Nephron progenitor cell (in vitro differentiated cells): ENCODE results near the gene STX1B.
"Not testable (repeated sequence)": the region's sequence is repeated elsewhere in the genome, so short reads cannot be mapped to it uniquely, and the experiment has no call there.

Source experiments
- DNase-seq: peaks from one replicate; pipeline ENCODE4 v3.0.0; 2021
- H3K27ac Mint-ChIP-seq: 2 replicates; pipeline ENCODE4 v1.8.0; 2021; ENCODE audit warnings: mild to moderate bottlenecking, moderate library complexity, mixed read lengths
- H3K27me3 Mint-ChIP-seq: 2 replicates; pipeline ENCODE4 v1.8.0; 2021; ENCODE audit warnings: mild to moderate bottlenecking, low read depth, mixed read lengths; ENCODE audit not compliant: poor library complexity
- H3K36me3 Mint-ChIP-seq: 2 replicates; pipeline ENCODE4 v1.8.0; 2021; ENCODE audit warnings: low read depth, mixed read lengths
- H3K4me1 Mint-ChIP-seq: 2 replicates; pipeline ENCODE4 v1.8.0; 2021; ENCODE audit warnings: mixed read lengths
- H3K4me3 Mint-ChIP-seq: 2 replicates; pipeline ENCODE4 v1.8.0; 2021; ENCODE audit warnings: mild to moderate bottlenecking, moderate library complexity, mixed read lengths
- H3K9me3 Mint-ChIP-seq: 2 replicates; pipeline ENCODE4 v1.8.0; 2021; ENCODE audit warnings: mild to moderate bottlenecking, moderate library complexity, mixed read lengths
- TF ChIP-seq, protein P1 (sequence below): fragments of 200-600 bp; sonication (generic); IDR thresholded peaks from 2 replicates; pipeline ENCODE4 v1.5.0; 2021; ENCODE audit warnings: antibody characterized with exemption

Gene STX1B

DNA sequence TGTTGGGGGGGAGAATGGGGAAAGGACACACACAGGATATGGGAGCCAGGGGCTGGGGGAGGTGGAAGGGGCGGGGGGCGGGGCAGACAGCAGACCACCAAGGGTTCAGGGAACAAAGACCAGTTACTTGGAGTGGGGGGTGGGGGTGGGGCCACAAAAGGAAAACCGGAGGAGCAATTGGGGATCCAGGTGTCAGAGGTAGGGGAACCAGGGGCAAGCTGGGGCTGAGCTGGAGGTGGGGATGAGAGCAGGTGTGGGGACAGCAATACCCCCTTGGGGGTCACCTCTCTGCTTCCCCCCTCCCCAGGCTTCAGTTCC lies 62.9 kb downstream of the STX1B start:
- Mint-ChIP-seq H3K36me3 (peaks cover 38% of the 10 kb centered on the region), H3K27ac (peak overlapping the region; percentile 88), H3K4me3 (peak overlapping the region; percentile 95)

DNA sequence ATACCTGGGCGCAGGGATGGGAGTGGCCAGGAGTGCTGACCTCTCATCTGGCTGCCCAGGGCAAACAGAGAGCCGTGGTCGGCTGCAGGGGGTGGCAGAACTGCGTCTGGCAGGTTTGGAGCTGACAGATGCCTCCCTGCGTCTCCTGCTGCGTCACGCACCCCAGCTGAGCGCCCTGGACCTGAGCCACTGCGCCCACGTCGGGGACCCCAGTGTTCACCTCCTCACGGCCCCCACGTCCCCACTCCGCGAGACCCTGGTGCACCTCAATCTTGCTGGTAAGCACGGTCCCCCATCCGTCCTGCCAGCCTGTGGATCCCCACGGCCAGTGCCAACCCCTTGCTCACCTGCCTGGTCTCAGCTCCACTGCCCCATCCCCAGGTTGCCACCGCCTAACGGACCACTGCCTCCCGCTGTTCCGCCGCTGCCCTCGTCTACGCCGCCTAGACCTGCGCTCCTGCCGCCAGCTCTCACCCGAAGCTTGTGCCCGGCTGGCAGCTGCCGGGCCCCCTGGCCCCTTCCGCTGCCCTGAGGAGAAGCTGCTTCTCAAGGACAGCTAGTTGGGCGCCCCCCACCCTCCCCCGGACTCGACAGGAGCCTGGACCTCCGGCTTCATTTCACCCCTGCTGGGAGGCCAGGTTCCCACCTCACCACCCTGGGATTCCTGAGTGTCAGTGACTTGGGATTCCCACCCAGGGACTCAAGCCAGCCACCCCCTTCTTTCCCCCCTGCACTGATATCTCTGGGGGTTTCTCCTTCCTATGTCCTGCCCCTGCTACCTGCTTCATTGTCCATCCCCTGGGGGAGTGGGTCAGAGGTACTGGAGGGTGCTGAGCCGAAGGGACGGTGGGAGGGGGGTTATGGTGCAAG lies 63.5 kb downstream of the STX1B start:
- Mint-ChIP-seq H3K4me3 (peak overlapping the region; percentile 56), H3K27me3 (peaks cover 3% of the 10 kb centered on the region), H3K9me3 (no peaks in the 10 kb centered on the region), H3K36me3 (peaks cover 44% of the 10 kb centered on the region), H3K4me1 (peaks cover 41% of the 10 kb centered on the region), H3K27ac (peak overlapping the region; percentile 88)
- TF ChIP-seq, protein P1, sequence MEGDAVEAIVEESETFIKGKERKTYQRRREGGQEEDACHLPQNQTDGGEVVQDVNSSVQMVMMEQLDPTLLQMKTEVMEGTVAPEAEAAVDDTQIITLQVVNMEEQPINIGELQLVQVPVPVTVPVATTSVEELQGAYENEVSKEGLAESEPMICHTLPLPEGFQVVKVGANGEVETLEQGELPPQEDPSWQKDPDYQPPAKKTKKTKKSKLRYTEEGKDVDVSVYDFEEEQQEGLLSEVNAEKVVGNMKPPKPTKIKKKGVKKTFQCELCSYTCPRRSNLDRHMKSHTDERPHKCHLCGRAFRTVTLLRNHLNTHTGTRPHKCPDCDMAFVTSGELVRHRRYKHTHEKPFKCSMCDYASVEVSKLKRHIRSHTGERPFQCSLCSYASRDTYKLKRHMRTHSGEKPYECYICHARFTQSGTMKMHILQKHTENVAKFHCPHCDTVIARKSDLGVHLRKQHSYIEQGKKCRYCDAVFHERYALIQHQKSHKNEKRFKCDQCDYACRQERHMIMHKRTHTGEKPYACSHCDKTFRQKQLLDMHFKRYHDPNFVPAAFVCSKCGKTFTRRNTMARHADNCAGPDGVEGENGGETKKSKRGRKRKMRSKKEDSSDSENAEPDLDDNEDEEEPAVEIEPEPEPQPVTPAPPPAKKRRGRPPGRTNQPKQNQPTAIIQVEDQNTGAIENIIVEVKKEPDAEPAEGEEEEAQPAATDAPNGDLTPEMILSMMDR: no peak
- no peak for DNase-seq

More for the DNA sequence above, 62.9 kb downstream of the STX1B start:
- DNase-seq: no peak
- Mint-ChIP-seq H3K9me3 (no peaks in the 10 kb centered on the region), H3K27me3 (peaks cover 3% of the 10 kb centered on the region), H3K4me1 (peaks cover 42% of the 10 kb centered on the region)
- TF ChIP-seq, protein P1: no peak

GRCh38 chr16:30944352-30944751 lies 66.1 kb downstream of the STX1B start:
- no peak overlapping the region for H3K4me3 Mint-ChIP-seq
- peaks cover 3% of the 10 kb centered on the region for H3K27me3 Mint-ChIP-seq
- TF ChIP-seq, protein P1: no peak
- no peak overlapping the region for H3K27ac Mint-ChIP-seq
- H3K36me3 Mint-ChIP-seq: peaks cover 66% of the 10 kb centered on the region
- no peaks in the 10 kb centered on the region for H3K9me3 Mint-ChIP-seq
- H3K4me1 Mint-ChIP-seq: peaks cover 33% of the 10 kb centered on the region
- no peak for DNase-seq

- H3K4me3 Mint-ChIP-seq: no peak overlapping the region
- H3K27me3 Mint-ChIP-seq: peaks cover 3% of the 10 kb centered on the region
- TF ChIP-seq, protein P1: no peak
- H3K36me3 Mint-ChIP-seq: peaks cover 77% of the 10 kb centered on the region
- DNase-seq: no peak
- H3K9me3 Mint-ChIP-seq: no peaks in the 10 kb centered on the region
- peaks cover 32% of the 10 kb centered on the region for H3K4me1 Mint-ChIP-seq
- no peak overlapping the region for H3K27ac Mint-ChIP-seq
Measured at GRCh38 chr16:30942426-30942806, 68.0 kb downstream of the STX1B start.

DNA sequence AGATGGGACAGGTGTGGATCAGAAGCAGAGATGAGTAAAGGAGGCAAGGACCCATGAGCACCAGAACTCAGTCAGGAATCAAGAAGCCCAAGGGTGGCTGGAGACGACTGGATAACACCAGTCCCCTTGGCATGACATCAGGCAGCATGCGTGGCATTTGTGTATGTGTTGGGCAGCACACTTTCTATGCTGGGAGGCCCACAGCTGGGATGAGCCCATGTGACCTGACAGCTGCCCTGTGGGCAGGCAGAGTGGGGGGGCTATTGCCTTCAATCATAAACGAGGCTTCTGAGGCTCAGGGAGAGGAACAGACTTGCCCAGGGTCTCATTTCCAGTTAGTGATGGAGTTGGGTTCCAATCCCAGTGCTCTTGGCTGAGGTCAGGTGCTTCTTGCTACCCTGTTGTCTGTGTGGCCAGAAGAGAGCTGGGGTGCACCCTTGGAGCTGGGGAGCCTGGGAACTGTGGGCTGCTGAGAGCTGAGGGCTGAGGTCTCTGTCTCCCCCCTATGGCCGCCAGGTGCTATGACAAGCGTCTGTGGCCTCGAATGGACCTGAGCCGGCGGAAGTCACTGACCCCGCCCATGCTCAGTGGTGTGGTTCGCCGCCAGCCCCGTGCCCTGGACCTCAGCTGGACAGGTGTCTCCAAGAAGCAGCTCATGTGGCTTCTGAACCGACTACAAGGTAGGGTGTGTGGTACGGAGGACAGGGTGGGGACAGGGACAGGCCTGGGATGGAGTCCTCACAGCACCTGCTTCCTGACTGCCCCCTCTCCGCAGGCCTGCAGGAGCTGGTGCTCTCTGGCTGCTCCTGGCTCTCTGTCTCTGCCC lies 68.6 kb downstream of the STX1B start:
- Mint-ChIP-seq H3K27me3 (peaks cover 3% of the 10 kb centered on the region), H3K4me3 (no peak overlapping the region), H3K9me3 (no peaks in the 10 kb centered on the region), H3K4me1 (peaks cover 26% of the 10 kb centered on the region), H3K36me3 (peaks cover 83% of the 10 kb centered on the region), H3K27ac (peak overlapping the region; percentile 55)
- DNase-seq: peak; percentile 76
- TF ChIP-seq, protein P1: peak; percentile 80

DNA sequence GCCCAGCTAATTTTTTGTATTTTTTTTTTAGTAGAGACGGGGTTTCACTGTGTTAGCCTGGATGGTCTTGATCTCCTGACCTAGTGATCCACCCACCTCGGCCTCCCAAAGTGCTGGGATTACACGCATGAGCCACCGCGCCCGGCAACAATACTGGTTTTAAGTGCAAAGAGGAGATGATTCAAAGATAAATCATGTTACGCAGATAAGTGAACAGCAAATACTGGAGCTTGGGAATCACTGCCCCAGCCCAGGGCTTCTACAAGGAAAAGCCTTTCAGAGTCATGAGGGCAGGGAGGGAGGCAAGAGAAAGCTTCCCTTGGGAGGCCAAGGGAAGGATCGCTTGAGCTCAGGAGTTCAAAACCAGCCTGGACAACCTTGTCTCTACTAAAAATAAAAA lies 70.9 kb downstream of the STX1B start:
- not testable (repeated sequence) for H3K9me3 Mint-ChIP-seq, H3K4me3 Mint-ChIP-seq, H3K27me3 Mint-ChIP-seq

More for the DNA sequence above, 70.9 kb downstream of the STX1B start:
- H3K4me1 Mint-ChIP-seq: peaks cover 15% of the 10 kb centered on the region
- peaks cover 81% of the 10 kb centered on the region for H3K36me3 Mint-ChIP-seq
- peak overlapping the region; percentile 71 for H3K27ac Mint-ChIP-seq
- not testable (repeated sequence) for DNase-seq
